ENCODE results near the gene STAC. TPM values are rescaled to one million over a fixed set of nuclear protein-coding genes. Genes with fewer than 3 reads are reported as not detected.

STAC gene
- total RNA-seq, 1 donor from 2014 or later = 51.4 TPM

DNA sequence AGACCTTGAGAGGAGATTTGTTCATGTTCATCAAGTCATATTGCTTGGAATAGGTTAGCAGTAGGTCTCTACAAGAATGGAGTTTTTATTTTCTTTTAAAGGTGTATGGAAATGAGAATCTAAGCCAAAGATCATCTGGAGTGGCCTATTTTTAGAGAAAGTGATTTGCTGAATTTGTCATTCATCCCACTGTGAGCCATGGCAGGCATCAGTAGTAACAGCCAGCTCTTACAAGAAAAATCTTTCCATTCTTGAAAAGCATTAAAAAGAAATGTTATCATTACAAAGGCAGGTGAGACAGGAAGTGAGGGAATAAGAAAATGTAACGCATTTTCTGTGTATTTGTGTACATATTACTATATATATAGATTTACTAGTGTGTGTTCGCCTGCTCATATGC, 29.6 kb downstream of the STAC start:
- no peaks in the 10 kb centered on the region for H3K36me3 ChIP-seq
- intact Hi-C loops (cut with DNase I) = no loop called here
- no peaks in the 10 kb centered on the region for H3K27me3 ChIP-seq (ENCODE audit: low read depth)
- H3K9me3 ChIP-seq = no peaks in the 10 kb centered on the region
- H3K4me1 ChIP-seq = no peaks in the 10 kb centered on the region
- DNase-seq = no peak
- no peak for ATAC-seq
- H3K4me3 ChIP-seq = no peak overlapping the region
- TF ChIP-seq, protein P1, sequence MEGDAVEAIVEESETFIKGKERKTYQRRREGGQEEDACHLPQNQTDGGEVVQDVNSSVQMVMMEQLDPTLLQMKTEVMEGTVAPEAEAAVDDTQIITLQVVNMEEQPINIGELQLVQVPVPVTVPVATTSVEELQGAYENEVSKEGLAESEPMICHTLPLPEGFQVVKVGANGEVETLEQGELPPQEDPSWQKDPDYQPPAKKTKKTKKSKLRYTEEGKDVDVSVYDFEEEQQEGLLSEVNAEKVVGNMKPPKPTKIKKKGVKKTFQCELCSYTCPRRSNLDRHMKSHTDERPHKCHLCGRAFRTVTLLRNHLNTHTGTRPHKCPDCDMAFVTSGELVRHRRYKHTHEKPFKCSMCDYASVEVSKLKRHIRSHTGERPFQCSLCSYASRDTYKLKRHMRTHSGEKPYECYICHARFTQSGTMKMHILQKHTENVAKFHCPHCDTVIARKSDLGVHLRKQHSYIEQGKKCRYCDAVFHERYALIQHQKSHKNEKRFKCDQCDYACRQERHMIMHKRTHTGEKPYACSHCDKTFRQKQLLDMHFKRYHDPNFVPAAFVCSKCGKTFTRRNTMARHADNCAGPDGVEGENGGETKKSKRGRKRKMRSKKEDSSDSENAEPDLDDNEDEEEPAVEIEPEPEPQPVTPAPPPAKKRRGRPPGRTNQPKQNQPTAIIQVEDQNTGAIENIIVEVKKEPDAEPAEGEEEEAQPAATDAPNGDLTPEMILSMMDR (IDR thresholded peaks at IDR 0.05) = no peak
- H3K27ac ChIP-seq = no peak overlapping the region

DNA sequence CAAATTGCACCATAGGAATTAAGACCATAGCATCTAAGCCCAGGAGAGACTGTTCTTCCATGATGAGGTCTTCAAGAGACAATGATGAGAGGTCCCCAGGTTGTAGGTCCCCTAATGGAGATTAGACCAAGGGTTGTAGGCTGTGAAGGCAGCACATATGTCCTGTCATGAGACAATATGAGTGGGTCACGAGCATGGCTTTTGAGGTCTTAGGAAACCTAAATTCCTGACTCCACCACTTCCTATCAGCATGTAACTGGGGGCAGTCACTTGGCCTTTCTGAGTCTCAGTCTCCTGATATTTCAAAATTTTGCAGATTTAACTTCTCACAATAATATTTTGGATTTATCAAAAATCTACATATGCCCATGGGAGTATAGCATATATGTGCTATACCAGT, 31.3 kb downstream of the STAC start:
- no peaks in the 10 kb centered on the region for H3K9me3 ChIP-seq
- intact Hi-C loops (cut with DNase I) = no loop called here
- TF ChIP-seq, protein P1 (IDR thresholded peaks at IDR 0.05) = no peak
- H3K36me3 ChIP-seq = no peaks in the 10 kb centered on the region
- no peak overlapping the region for H3K27ac ChIP-seq
- H3K4me1 ChIP-seq = no peaks in the 10 kb centered on the region
- H3K4me3 ChIP-seq = no peak overlapping the region
- ATAC-seq (peak in 1 of 2 donors; percentile 47), DNase-seq (no peak)
- no peaks in the 10 kb centered on the region for H3K27me3 ChIP-seq (ENCODE audit: low read depth)

DNA sequence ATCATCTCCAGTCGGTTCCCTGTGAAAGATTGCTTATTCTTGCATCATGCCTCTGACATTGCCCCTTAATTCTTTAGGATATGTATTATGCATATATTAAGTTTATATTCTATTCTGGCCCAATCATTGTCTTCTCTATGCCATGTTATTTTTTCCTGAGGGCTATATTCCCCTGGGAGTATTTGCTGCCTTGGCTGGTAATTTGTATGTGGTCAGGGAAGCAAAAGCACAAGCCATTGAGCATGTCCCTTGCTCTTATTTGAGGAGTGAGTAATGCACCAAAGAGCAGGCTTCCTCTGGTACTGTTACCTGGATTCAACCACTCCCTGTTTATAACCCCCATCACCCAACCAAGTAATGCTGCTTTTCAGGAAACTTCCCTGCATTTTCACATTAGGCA, 36.3 kb downstream of the STAC start:
- H3K9me3 ChIP-seq = no peaks in the 10 kb centered on the region
- TF ChIP-seq, protein P1 (IDR thresholded peaks at IDR 0.05) = no peak
- H3K36me3 ChIP-seq = no peaks in the 10 kb centered on the region
- no peaks in the 10 kb centered on the region for H3K27me3 ChIP-seq (ENCODE audit: low read depth)
- no peak for ATAC-seq
- DNase-seq = no peak
- H3K27ac ChIP-seq = no peak overlapping the region
- H3K4me1 ChIP-seq = no peaks in the 10 kb centered on the region
- intact Hi-C loops (cut with DNase I) = no loop called here
- H3K4me3 ChIP-seq = no peak overlapping the region

DNA sequence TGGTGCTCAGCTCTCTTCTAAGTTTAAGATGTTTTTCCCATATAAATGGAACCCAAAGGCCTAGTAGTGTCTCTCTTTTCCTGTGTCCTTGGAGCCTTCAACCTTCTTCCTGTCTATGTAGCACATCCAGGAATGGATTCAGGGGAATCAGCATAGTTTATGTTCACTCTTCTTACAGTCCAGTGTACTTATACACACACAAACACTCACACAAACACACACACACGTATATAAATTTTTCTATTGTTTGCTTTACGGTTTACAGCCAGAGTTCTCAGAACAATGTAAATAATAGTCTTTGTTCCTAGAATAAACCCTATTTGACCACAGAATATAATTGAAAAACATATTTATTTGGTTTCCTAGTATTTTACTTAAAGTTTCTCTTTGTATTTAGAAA, 36.9 kb downstream of the STAC start:
- DNase-seq (no peak), ATAC-seq (no peak)
- H3K4me1 ChIP-seq = no peaks in the 10 kb centered on the region
- no peaks in the 10 kb centered on the region for H3K27me3 ChIP-seq (ENCODE audit: low read depth)
- no peak overlapping the region for H3K27ac ChIP-seq
- H3K4me3 ChIP-seq = no peak overlapping the region
- intact Hi-C loops (cut with DNase I) = no loop called here
- no peaks in the 10 kb centered on the region for H3K9me3 ChIP-seq
- TF ChIP-seq, protein P1 (IDR thresholded peaks at IDR 0.05) = no peak
- H3K36me3 ChIP-seq = no peaks in the 10 kb centered on the region

DNA sequence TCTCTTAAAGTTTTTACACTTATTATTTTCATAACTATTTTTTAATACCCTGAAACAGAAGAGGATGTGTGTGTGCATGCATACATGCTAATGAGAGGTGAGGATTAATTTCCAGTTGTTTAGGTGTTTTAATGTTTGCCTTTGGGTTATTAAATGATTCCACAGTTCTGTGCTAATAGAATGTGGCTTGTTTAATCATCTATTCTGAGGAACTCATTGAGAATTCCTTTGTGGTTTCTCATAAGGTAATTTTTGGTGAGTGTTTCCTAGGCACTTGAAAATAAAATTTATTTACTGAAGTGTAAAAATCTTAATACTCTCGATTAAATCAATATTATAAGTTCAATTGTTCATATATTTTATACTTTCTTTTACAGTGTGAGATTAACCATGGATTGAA, 38.0 kb downstream of the STAC start:
- no peaks in the 10 kb centered on the region for H3K36me3 ChIP-seq
- intact Hi-C loops (cut with DNase I) = no loop called here
- H3K27ac ChIP-seq = no peak overlapping the region
- TF ChIP-seq, protein P1 (IDR thresholded peaks at IDR 0.05) = no peak
- DNase-seq (no peak), ATAC-seq (no peak)
- no peaks in the 10 kb centered on the region for H3K4me1 ChIP-seq
- H3K27me3 ChIP-seq (ENCODE audit: low read depth) = no peaks in the 10 kb centered on the region
- no peak overlapping the region for H3K4me3 ChIP-seq
- no peaks in the 10 kb centered on the region for H3K9me3 ChIP-seq

DNA sequence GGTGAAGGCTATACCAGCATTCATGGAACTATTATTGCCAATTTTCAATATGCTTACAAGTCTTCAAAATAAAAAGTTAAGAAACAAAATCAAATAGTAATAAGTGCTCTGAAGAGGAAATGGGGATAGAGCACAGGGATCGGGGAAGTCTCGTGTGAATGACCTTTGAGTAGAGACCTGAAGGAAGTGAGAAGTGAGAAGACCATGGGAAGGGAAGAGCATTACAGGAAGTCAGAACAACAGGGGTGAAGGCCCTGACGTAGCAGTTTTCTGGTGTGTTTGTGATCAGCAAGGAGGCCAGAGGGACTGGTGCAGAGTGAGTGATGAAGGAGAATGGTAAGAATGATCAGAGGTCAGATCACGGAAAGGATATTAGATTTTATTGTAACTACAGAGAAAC, 48.1 kb downstream of the STAC start:
- intact Hi-C loops (cut with DNase I) = no loop called here
- no peaks in the 10 kb centered on the region for H3K9me3 ChIP-seq
- no peaks in the 10 kb centered on the region for H3K36me3 ChIP-seq
- no peak overlapping the region for H3K4me3 ChIP-seq
- H3K4me1 ChIP-seq = no peaks in the 10 kb centered on the region
- DNase-seq (no peak), ATAC-seq (peak; percentile 51 to 53)
- no peak overlapping the region for H3K27ac ChIP-seq
- TF ChIP-seq, protein P1 (IDR thresholded peaks at IDR 0.05) = no peak
- H3K27me3 ChIP-seq (ENCODE audit: low read depth) = no peaks in the 10 kb centered on the region

All from lower lobe of right lung (tissue), 2 donors.